GM12878 (cell line): ENCODE results near the gene RALGAPA1.

Experiments used
- ATF2 ChIP-seq: IDR thresholded peaks from 2 replicates; pipeline ENCODE4 v1.6.1; 2012; ENCODE audit warnings: low read length, inconsistent platforms
- CBX5 ChIP-seq: sonication (generic); IDR thresholded peaks from 2 replicates; pipeline ENCODE4 v1.6.1; 2016; ENCODE audit warnings: low read depth, moderate library complexity, mild to moderate bottlenecking, inconsistent platforms
- CREB1 ChIP-seq: IDR thresholded peaks from 2 replicates; pipeline ENCODE4 v1.6.1; 2012; ENCODE audit warnings: low read depth, mild to moderate bottlenecking, inconsistent platforms
- CTCF ChIP-seq, 3 experiments: IDR thresholded peaks in 2 of 3; conservative IDR thresholded peaks in 1 of 3; 2 replicates each; pipeline ENCODE4 v1.5.1; 2011; ENCODE audit warnings: low read depth in 3 of 3, low read length in 3 of 3, mild to moderate bottlenecking in 3 of 3, control low read depth in 2 of 3, moderate library complexity in 2 of 3, inconsistent platforms in 1 of 3, mixed read lengths in 1 of 3; ENCODE audit not compliant: control insufficient read depth in 2 of 3, insufficient read depth in 1 of 3; ENCODE audit errors: extremely low read depth in 1 of 3
- GABPA ChIP-seq: IDR thresholded peaks from 2 replicates; pipeline ENCODE4 v1.6.1; 2014; ENCODE audit warnings: antibody characterized with exemption, low read depth, mild to moderate bottlenecking, inconsistent platforms
- MEF2B ChIP-seq: fragments of 450-650 bp; IDR thresholded peaks from 2 replicates; pipeline ENCODE4 v1.6.1; 2018; ENCODE audit warnings: mild to moderate bottlenecking, moderate library complexity; ENCODE audit not compliant: partially characterized antibody, poor library complexity, severe bottlenecking
- REST ChIP-seq: IDR thresholded peaks from 2 replicates; pipeline ENCODE4 v1.6.1; 2012; ENCODE audit warnings: mild to moderate bottlenecking, low read depth, low read length
- SP1 ChIP-seq: IDR thresholded peaks from one replicate; pipeline ENCODE4 v1.6.1; 2011; ENCODE audit warnings: low read depth, low read length
- TAF1 ChIP-seq: IDR thresholded peaks from 2 replicates; pipeline ENCODE4 v1.6.1; 2011; ENCODE audit warnings: mild to moderate bottlenecking, low read depth, low read length, borderline replicate concordance
- USF1 ChIP-seq: IDR thresholded peaks from 2 replicates; pipeline ENCODE4 v1.6.1; 2011; ENCODE audit warnings: borderline replicate concordance, low read depth, mild to moderate bottlenecking, moderate library complexity, mixed read lengths, low read length; ENCODE audit not compliant: insufficient read depth; ENCODE audit errors: extremely low read length
- YY1 ChIP-seq: IDR thresholded peaks from 2 replicates; pipeline ENCODE4 v1.6.1; 2011; ENCODE audit warnings: low read depth, mild to moderate bottlenecking, low read length

- TF ChIP-seq TAF1, result no peak
- no peak for TF ChIP-seq GABPA
- TF ChIP-seq MEF2B, result no peak
- TF ChIP-seq CREB1, result no peak
- TF ChIP-seq REST, result no peak
- no peak for TF ChIP-seq CTCF (IDR thresholded peaks at IDR 0.05 in 2 of 3, conservative IDR thresholded peaks at IDR 0.05 in 1 of 3; ENCODE audit: control insufficient read depth in 2 of 3, extremely low read depth in 1 of 3, insufficient read depth in 1 of 3, low read depth in 3 of 3, low read length in 3 of 3)
- TF ChIP-seq YY1, result no peak
- no peak for TF ChIP-seq USF1
- TF ChIP-seq CBX5, result no peak
- no peak for TF ChIP-seq ATF2
- no peak for TF ChIP-seq SP1
Observed at GRCh38 chr14:35576856-35577255, 232.2 kb downstream of the RALGAPA1 start.
